NB4 (cell line): Measurements from ENCODE around the gene GSTK1.

Experiments
- CTCF ChIP-seq: IDR thresholded peaks from one replicate; pipeline ENCODE4 v1.5.1; 2012; ENCODE audit warnings: low read depth, low read length
- POLR2A ChIP-seq: IDR thresholded peaks from 2 replicates; pipeline ENCODE4 v1.6.1; 2011; ENCODE audit warnings: mild to moderate bottlenecking; ENCODE audit not compliant: insufficient read length; ENCODE audit errors: extremely low read depth

GRCh38 chr7:143257501-143257900 lies 5.7 kb upstream of the GSTK1 start:
- TF ChIP-seq CTCF (no peak), POLR2A (no peak)
